Measurements from ENCODE around the gene UNC119B.
"Not testable (repeated sequence)": the region's sequence is repeated elsewhere in the genome, so short reads cannot be mapped to it uniquely, and the experiment has no call there.

UNC119B gene

GRCh38 chr12:120720234-120720986 lies 10.2 kb downstream of the UNC119B start:
- no peak for DNase-seq

- DNase-seq: no peak
Observed at GRCh38 chr12:120720987-120721801, 10.9 kb downstream of the UNC119B start.

GRCh38 chr12:120721866-120722265 lies 11.6 kb downstream of the UNC119B start:
- no peak for DNase-seq

- no peak for DNase-seq
Observed at GRCh38 chr12:120722784-120723183, 12.5 kb downstream of the UNC119B start.

- no peak for DNase-seq
Observed at GRCh38 chr12:120724720-120725119, 14.5 kb downstream of the UNC119B start.

GRCh38 chr12:120725151-120725658 lies 14.9 kb downstream of the UNC119B start:
- no peak for DNase-seq

- peak; percentile 77 for DNase-seq
Observed at GRCh38 chr12:120725659-120726509, 15.6 kb downstream of the UNC119B start, which contains the start of gene ACADS. Gene ACADS, plus strand, starts transcription at chr12:120725826. Its CDS starts 60 bp downstream, at chr12:120725886.

- DNase-seq: no peak
Observed at GRCh38 chr12:120726510-120726793, 16.2 kb downstream of the UNC119B start.

- DNase-seq: no peak
Observed at GRCh38 chr12:120726961-120727360, 16.7 kb downstream of the UNC119B start.

- DNase-seq: not testable (repeated sequence)
Observed at GRCh38 chr12:120732198-120732597, 21.9 kb downstream of the UNC119B start.

- DNase-seq: no peak
Observed at GRCh38 chr12:120733574-120733973, 23.3 kb downstream of the UNC119B start.

GRCh38 chr12:120734210-120734609 lies 24.0 kb downstream of the UNC119B start:
- DNase-seq: no peak

GRCh38 chr12:120735181-120735580 lies 24.9 kb downstream of the UNC119B start:
- no peak for DNase-seq

GRCh38 chr12:120736404-120737331 lies 26.4 kb downstream of the UNC119B start:
- no peak for DNase-seq

GRCh38 chr12:120737557-120738251 lies 27.4 kb downstream of the UNC119B start:
- no peak for DNase-seq

- DNase-seq: no peak
Observed at GRCh38 chr12:120738252-120739030, 28.2 kb downstream of the UNC119B start.

- DNase-seq: no peak
Observed at GRCh38 chr12:120739031-120739762, 28.9 kb downstream of the UNC119B start.

GRCh38 chr12:120739821-120740613 lies 29.8 kb downstream of the UNC119B start:
- no peak for DNase-seq

- no peak for DNase-seq
Observed at GRCh38 chr12:120740871-120741270, 30.6 kb downstream of the UNC119B start.

All from T1000 (cell line).